Measurements from ENCODE around the gene PLA2G4F.

DNA sequence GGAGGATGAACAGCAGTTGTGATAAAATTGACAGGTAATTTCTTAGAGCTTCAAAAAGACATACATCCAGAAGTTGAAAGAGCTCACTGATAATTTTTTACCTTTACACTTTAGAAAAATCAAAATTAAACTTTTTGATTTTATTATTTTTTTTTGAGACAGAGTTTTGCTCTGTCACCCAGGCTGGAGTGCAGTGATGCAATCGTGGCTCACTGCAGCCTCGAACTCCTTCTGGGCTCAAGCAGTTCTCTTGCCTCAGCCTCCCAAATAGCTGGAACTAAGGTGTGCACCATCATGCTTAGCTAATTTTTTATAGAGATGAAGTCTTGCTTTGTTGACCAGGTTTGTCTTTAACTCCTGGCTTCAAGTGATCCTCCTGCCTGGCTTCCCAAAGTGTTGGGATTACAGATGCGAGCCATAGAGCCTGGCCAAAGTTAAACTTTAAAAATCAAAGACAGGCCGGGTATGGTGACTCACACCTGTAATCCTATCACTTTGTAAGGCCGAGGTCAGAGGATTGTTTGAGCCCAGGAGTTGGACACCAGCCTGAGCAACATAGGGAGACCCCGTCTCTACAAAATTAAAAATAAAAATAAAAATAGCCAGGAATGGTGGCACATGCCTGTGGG lies 21.7 kb downstream of the PLA2G4F start:
- TF ChIP-seq, protein P1, sequence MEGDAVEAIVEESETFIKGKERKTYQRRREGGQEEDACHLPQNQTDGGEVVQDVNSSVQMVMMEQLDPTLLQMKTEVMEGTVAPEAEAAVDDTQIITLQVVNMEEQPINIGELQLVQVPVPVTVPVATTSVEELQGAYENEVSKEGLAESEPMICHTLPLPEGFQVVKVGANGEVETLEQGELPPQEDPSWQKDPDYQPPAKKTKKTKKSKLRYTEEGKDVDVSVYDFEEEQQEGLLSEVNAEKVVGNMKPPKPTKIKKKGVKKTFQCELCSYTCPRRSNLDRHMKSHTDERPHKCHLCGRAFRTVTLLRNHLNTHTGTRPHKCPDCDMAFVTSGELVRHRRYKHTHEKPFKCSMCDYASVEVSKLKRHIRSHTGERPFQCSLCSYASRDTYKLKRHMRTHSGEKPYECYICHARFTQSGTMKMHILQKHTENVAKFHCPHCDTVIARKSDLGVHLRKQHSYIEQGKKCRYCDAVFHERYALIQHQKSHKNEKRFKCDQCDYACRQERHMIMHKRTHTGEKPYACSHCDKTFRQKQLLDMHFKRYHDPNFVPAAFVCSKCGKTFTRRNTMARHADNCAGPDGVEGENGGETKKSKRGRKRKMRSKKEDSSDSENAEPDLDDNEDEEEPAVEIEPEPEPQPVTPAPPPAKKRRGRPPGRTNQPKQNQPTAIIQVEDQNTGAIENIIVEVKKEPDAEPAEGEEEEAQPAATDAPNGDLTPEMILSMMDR (conservative IDR thresholded peaks at IDR 0.05 in 1 of 2, IDR thresholded peaks at IDR 0.05 in 1 of 2; ENCODE audit: extremely low read depth in 1 of 2, insufficient read depth in 1 of 2, low read depth in 1 of 2, low read length in 2 of 2): no peak
- no peak for TF ChIP-seq EZH2 (IDR thresholded peaks at IDR 0.05; ENCODE audit: borderline replicate concordance, low read length)

All from mammary epithelial cell (primary cell).